IPS-18a (cell line): ENCODE data around the gene SYT8.

Experiments
- H3K27ac ChIP-seq: one replicate; pipeline ENCODE4 v1.5.1; 2013; ENCODE audit warnings: low read length
- H3K27me3 ChIP-seq: one replicate; pipeline ENCODE4 v1.6.1; 2013; ENCODE audit warnings: mild to moderate bottlenecking, low read length; ENCODE audit not compliant: control insufficient read depth, insufficient read depth
- H3K36me3 ChIP-seq: one replicate; pipeline ENCODE4 v1.6.1; 2013; ENCODE audit warnings: low read depth, low read length; ENCODE audit not compliant: control insufficient read depth
- H3K4me1 ChIP-seq: one replicate; pipeline ENCODE4 v1.6.1; 2013; ENCODE audit warnings: low read depth, low read length; ENCODE audit not compliant: control insufficient read depth
- H3K4me3 ChIP-seq: one replicate; pipeline ENCODE4 v1.5.1; 2013; ENCODE audit warnings: low read length
- H3K9ac ChIP-seq: one replicate; pipeline ENCODE4 v1.6.1; 2013; ENCODE audit warnings: mild to moderate bottlenecking, low read length, moderate library complexity
- H3K9me3 ChIP-seq: one replicate; pipeline ENCODE4 v1.6.1; 2013; ENCODE audit warnings: low read depth, low read length; ENCODE audit not compliant: control insufficient read depth

The SYT8 gene

DNA sequence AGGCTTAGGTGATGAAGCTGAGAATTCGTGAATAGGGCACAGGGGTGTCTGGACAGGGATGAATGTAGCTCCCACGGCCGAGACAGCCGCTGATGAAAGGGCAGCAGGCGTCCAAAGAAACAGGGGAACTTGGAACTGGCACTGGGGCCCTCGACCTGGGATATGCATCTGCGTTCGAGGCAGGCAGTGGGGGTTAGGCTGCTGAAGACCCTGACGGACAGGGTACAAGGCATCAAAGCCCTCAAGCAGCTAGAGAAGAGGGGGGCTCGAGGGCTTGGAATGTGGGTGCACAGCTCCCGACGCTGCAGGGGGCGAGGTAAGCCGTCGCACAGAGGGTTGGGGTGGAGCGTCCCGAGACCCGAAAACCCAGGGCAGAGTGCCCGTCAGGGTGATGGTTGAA lies 6.9 kb upstream of the SYT8 start:
- H3K9me3 ChIP-seq, result no peaks in the 10 kb centered on the region
- H3K4me3 ChIP-seq, result no peak overlapping the region
- H3K9ac ChIP-seq, result no peak overlapping the region
- peaks cover 2% of the 10 kb centered on the region for H3K27me3 ChIP-seq
- H3K4me1 ChIP-seq, result no peaks in the 10 kb centered on the region
- no peaks in the 10 kb centered on the region for H3K36me3 ChIP-seq
- H3K27ac ChIP-seq, result no peak overlapping the region

DNA sequence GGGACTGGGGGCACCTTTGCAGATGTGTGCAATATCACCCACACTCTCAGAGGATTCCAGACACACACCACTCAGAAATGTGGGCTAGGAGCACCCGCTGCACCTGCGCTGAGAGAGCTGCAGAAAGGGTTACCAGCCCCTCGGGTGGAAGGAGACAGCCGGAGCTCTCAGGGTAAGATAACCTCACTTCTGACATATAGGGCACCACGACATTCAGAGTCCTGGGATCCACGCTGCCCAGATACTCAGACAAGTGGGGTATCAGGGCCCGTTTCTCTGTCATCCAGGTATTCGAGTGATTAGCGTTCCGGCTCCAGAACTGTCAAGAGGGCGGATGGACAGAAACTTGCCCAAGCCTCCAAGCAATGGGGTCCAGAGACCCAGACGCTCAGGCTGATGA lies 6.2 kb upstream of the SYT8 start:
- Histone ChIP-seq H3K27ac (no peak overlapping the region), H3K4me1 (no peaks in the 10 kb centered on the region), H3K36me3 (no peaks in the 10 kb centered on the region), H3K9me3 (no peaks in the 10 kb centered on the region), H3K27me3 (peaks cover 4% of the 10 kb centered on the region), H3K9ac (no peak overlapping the region), H3K4me3 (no peak overlapping the region)

- Histone ChIP-seq H3K27ac (no peak overlapping the region), H3K4me1 (no peaks in the 10 kb centered on the region), H3K27me3 (peaks cover 4% of the 10 kb centered on the region), H3K9ac (no peak overlapping the region), H3K9me3 (no peaks in the 10 kb centered on the region), H3K4me3 (no peak overlapping the region), H3K36me3 (no peaks in the 10 kb centered on the region)
These were observed 5.6 kb upstream of the SYT8 start for GRCh38 chr11:1829039-1829820.

- Histone ChIP-seq H3K36me3 (no peaks in the 10 kb centered on the region), H3K27ac (no peak overlapping the region), H3K4me3 (no peak overlapping the region), H3K4me1 (no peaks in the 10 kb centered on the region), H3K27me3 (peaks cover 4% of the 10 kb centered on the region), H3K9ac (no peak overlapping the region), H3K9me3 (no peaks in the 10 kb centered on the region)
These were observed 4.8 kb upstream of the SYT8 start for GRCh38 chr11:1830004-1830321.

DNA sequence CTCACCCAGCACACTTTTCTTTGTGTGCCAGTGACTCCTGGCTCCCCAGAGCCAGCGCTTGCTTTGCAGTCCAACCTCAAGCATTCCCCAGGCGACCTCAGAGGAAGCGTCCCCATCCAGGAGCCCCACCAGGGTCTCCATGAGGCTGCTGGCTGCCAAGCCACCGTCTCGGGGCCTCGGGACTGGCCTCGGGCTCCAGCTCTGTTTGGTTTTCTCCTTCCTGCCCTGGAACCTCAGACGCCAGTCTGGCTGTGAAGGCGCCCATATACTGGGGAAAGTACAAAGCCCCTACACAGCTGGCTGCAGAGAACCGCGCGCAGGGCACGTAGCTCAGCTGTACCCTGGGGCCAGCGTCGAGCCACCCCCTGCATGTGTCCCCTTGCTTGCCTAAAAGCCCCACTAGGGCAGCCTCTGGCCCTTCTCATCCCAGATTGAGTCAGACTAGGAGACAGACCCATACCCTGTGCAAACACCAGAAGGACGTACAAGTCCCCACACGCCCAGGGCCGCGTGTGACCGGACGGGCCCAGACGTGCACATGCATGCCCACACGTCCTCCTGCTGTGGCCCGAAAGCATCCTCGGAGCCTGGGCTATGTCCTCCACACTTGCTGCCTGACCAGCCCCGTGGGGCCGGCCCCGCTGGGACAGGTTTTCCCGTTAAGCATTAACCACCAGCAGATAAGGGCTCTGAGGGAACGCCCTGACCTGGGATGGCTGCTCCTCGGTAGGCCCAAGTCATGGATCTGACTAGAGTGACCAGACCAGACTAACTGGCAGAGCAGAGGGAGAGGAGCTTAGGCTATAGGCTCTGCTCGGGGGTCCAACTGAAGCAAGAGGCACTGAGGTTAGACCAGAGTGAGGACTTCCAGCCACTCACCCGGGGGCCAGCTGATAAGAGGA lies 4.2 kb upstream of the SYT8 start:
- H3K9me3 ChIP-seq, result no peaks in the 10 kb centered on the region
- no peak overlapping the region for H3K27ac ChIP-seq
- H3K27me3 ChIP-seq, result peaks cover 4% of the 10 kb centered on the region
- H3K4me1 ChIP-seq, result no peaks in the 10 kb centered on the region
- H3K36me3 ChIP-seq, result no peaks in the 10 kb centered on the region
- H3K9ac ChIP-seq, result no peak overlapping the region
- H3K4me3 ChIP-seq, result no peak overlapping the region

- Histone ChIP-seq H3K27me3 (peaks cover 4% of the 10 kb centered on the region), H3K36me3 (no peaks in the 10 kb centered on the region), H3K9me3 (no peaks in the 10 kb centered on the region), H3K4me1 (no peaks in the 10 kb centered on the region), H3K9ac (no peak overlapping the region), H3K4me3 (no peak overlapping the region), H3K27ac (no peak overlapping the region)
These were observed 3.2 kb upstream of the SYT8 start for GRCh38 chr11:1831338-1832210.

DNA sequence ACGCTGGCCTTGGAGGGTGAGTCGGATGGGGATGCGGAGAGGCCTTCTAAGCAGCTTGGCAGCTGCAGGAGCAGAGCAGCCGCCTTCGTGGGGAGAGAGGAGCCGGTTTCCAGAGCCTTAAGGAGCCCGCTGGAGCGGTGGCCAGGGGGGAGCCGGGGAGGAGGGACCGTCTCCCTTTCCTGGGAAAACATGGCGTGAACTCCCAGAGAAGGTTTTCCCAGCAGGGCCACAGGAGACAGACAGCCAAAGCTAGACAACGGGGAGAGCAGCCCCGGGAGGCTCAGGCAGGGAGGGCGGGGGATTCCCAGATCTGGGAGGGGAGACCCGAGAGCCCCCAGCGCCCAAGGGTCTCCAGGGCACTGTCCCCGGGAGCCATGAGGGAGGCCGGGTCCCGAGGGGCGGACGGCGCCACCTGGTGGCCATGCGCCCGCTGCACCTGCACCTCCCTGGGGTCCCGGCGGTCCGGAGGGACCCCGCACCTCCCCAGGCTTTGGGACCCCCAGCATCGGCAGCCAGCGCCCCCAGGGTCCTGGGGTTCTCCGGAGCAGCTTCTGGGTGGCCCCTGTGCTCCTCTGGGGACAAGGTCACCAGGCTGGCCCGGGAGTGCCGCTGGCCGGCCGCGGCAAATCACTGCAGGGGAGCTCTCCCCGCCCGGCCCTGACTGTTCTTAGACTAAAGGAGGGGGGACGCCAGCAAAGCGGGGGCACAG lies 2.4 kb upstream of the SYT8 start:
- Histone ChIP-seq H3K4me1 (no peaks in the 10 kb centered on the region), H3K9me3 (no peaks in the 10 kb centered on the region), H3K4me3 (peak overlapping the region; percentile 49), H3K27me3 (peaks cover 4% of the 10 kb centered on the region), H3K27ac (no peak overlapping the region), H3K9ac (no peak overlapping the region), H3K36me3 (no peaks in the 10 kb centered on the region)

- no peaks in the 10 kb centered on the region for H3K9me3 ChIP-seq
- H3K4me3 ChIP-seq, result peak overlapping the region; percentile 49
- no peak overlapping the region for H3K27ac ChIP-seq
- peaks cover 4% of the 10 kb centered on the region for H3K27me3 ChIP-seq
- no peak overlapping the region for H3K9ac ChIP-seq
- H3K36me3 ChIP-seq, result no peaks in the 10 kb centered on the region
- H3K4me1 ChIP-seq, result no peaks in the 10 kb centered on the region
These were observed 1.9 kb upstream of the SYT8 start for GRCh38 chr11:1832920-1833295.

DNA sequence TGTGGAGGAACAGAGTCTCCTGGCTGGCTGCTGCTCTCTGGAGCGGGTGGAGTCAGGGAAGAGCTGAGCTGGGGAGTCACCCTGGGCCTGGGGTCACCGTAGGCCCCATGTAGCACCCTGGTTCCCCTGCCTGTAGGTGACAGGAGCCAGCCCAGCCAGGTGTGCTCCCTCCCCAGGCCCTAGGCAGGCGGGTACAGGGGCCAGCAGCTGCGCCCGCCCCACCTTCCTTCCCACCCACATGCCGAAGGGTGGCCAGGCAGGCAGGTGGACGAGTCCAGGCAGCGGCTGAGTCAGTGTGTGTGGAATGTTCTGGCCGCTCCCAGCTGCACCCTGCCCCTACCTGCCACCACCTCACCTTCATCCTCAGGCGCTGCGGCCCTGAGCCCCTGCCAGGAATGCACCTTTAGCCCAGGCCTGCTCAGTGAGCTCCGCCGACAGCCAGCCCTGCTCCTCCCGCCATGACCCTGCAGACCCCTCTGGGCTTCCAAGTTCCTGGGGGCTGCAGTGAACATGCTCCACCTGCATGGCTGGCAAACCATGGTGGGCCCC lies 654 bp upstream of the SYT8 start:
- Histone ChIP-seq H3K4me3 (no peak overlapping the region), H3K4me1 (no peaks in the 10 kb centered on the region)

DNA sequence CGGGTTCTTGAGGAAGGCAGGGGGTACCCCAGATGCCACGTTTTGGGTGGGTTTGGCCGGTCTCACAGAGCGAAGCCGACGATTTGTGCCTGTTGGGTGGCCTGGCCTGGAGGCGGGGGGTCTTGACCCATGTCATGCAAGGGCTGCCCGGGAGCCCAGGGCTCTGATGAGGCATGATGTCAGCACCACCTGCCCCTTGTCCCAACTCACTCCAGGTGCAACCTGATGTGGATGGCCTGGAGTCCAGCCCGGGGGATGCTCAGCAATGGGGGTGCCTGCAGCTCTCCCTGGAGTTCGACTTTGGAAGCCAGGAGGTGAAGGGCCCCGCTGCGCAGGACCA lies 851 bp downstream of the SYT8 start:
- H3K9me3 ChIP-seq, result no peaks in the 10 kb centered on the region
- H3K36me3 ChIP-seq, result no peaks in the 10 kb centered on the region
- peaks cover 4% of the 10 kb centered on the region for H3K27me3 ChIP-seq
- no peak overlapping the region for H3K9ac ChIP-seq
- H3K4me3 ChIP-seq, result no peak overlapping the region
- no peak overlapping the region for H3K27ac ChIP-seq
- no peaks in the 10 kb centered on the region for H3K4me1 ChIP-seq

More for the DNA sequence above, 654 bp upstream of the SYT8 start:
- no peaks in the 10 kb centered on the region for H3K36me3 ChIP-seq
- no peak overlapping the region for H3K9ac ChIP-seq
- H3K9me3 ChIP-seq, result no peaks in the 10 kb centered on the region
- H3K27me3 ChIP-seq, result peaks cover 4% of the 10 kb centered on the region
- H3K27ac ChIP-seq, result no peak overlapping the region
